Hematopoietic multipotent progenitor cell treated with erythropoietin and hydrocortisone succinate and interleukin-3 and kit ligand, for 17 days (in vitro differentiated cells): ENCODE measurements around the gene COL24A1.

ENCODE experiments used
- DNase-seq: peaks from one replicate; pipeline ENCODE4 v3.0.0-alpha.2; 2015; ENCODE audit warnings: low spot score

COL24A1 gene

DNA sequence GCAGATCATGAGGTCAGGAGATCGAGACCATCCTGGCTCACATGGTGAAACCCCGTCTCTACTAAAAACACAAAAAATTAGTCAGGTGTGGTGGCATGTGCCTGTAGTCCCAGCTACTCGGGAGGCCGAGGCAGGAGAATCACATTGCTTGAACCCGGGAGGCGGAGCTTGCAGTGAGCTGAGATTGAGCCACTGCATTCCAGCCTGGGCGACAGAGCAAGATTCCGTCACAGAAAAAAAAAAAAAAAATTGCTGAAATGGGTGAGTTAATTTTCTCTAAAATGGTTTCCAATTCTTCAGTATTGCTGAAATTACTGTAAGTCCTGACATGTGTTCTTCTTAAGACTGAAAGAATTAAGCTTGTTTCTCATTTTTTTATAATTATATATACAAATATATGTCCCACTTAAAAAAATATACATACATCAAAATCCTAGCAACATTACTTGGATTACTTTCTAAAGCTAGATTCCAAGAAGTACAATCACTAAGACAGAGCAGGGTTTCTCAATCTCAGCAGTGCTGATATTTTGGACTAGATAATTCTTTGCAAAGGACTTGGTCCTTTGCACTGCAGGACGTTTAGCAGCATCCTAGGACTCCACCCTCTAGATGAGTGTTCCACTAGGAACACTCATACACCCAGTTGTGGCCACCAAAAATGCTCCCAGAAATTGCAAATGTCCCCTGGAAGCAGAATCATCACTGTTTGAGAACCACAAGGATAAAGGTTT is 473.1 kb downstream of the COL24A1 start:
- DNase-seq: no peak

DNA sequence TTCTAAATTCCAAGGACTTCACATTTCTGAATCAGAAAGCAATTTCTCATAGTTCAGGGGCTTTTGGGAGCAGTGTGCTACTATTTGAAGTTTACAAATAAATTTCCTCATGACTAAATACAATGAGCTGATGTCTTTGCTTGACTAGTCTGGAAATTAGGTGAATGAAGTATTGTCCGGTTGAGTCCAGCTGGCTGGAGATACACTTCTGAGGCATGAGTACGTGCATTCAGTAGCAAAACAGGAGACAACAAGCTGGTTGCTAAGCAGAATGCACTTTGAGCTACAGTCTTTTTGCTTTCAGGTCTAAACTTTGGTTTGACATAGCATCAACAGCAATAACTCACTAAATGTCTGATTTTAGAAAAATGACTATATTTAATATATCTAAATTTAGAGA is 475.5 kb downstream of the COL24A1 start:
- no peak for DNase-seq
